HepG2 (cell line): Measurements from ENCODE around the gene FUT3. TPM values are rescaled to one million over a fixed set of nuclear protein-coding genes. Genes with fewer than 3 reads are reported as not detected.
A peak's percentile ranks its signal among the peaks of the same experiment; 100 is the strongest.

Experiments
- ATM ChIP-seq: fragments of 450-650 bp; IDR thresholded peaks from 2 replicates; pipeline ENCODE4 v1.7.1; 2017; ENCODE audit warnings: mild to moderate bottlenecking, borderline replicate concordance
- CREBL2 ChIP-seq: sonication (generic); formaldehyde crosslinking; IDR thresholded peaks from 2 replicates; pipeline ENCODE4 v1.8.1; 2023; ENCODE audit warnings: missing genetic modification reagents, mild to moderate bottlenecking, borderline replicate concordance
- ELF3 ChIP-seq: IDR thresholded peaks from 2 replicates; pipeline ENCODE4 v1.6.1; 2016; ENCODE audit warnings: missing genetic modification reagents, missing compliant biosample characterization
- EZH2 ChIP-seq: conservative IDR thresholded peaks from 2 replicates; pipeline ENCODE4 v1.6.1; 2012; ENCODE audit warnings: mild to moderate bottlenecking, low read depth, low read length, moderate library complexity
- GABPB1 ChIP-seq: IDR thresholded peaks from 2 replicates; pipeline ENCODE4 v1.6.1; 2016; ENCODE audit warnings: mild to moderate bottlenecking, missing genetic modification reagents, moderate library complexity, missing compliant biosample characterization
- HIVEP1 ChIP-seq: sonication (generic); formaldehyde crosslinking; IDR thresholded peaks from 2 replicates; pipeline ENCODE4 v1.4.0; 2020; ENCODE audit warnings: mild to moderate bottlenecking, missing genetic modification reagents
- KDM6A ChIP-seq: IDR thresholded peaks from 2 replicates; pipeline ENCODE4 v1.6.1; 2016; ENCODE audit warnings: low read depth
- NFE2L1 ChIP-seq: sonication (generic); formaldehyde crosslinking; IDR thresholded peaks from 2 replicates; pipeline ENCODE4 v1.4.0; 2020; ENCODE audit warnings: missing genetic modification reagents, mild to moderate bottlenecking, borderline replicate concordance
- THYN1 ChIP-seq: sonication (generic); formaldehyde crosslinking; IDR thresholded peaks from 2 replicates; pipeline ENCODE4 v1.8.1; 2023; ENCODE audit warnings: low read depth, mild to moderate bottlenecking, moderate library complexity, missing genetic modification reagents, borderline replicate concordance
- TMF1 ChIP-seq: sonication (generic); formaldehyde crosslinking; IDR thresholded peaks from 2 replicates; pipeline ENCODE4 v1.8.1; 2022; ENCODE audit warnings: low read depth, missing genetic modification reagents
- ZBTB7A ChIP-seq: sonication (generic); formaldehyde crosslinking; IDR thresholded peaks from 2 replicates; pipeline ENCODE4 v1.8.0; 2022; ENCODE audit warnings: mild to moderate bottlenecking, missing genetic modification reagents
- ZNF296 ChIP-seq: sonication (generic); formaldehyde crosslinking; conservative IDR thresholded peaks from 2 replicates; pipeline ENCODE4 v1.5.0; 2020; ENCODE audit warnings: mild to moderate bottlenecking, missing genetic modification reagents
- ZNF33B ChIP-seq: sonication (generic); formaldehyde crosslinking; IDR thresholded peaks from 2 replicates; pipeline ENCODE4 v1.5.1; 2020; ENCODE audit warnings: mild to moderate bottlenecking, missing genetic modification reagents
- ZNF383 ChIP-seq: sonication (generic); formaldehyde crosslinking; IDR thresholded peaks from 2 replicates; pipeline ENCODE4 v1.4.0; 2020; ENCODE audit warnings: missing genetic modification reagents, mild to moderate bottlenecking, borderline replicate concordance
- ZNF496 ChIP-seq: sonication (generic); formaldehyde crosslinking; IDR thresholded peaks from 2 replicates; pipeline ENCODE4 v1.8.1; 2023; ENCODE audit warnings: mild to moderate bottlenecking, moderate library complexity, missing genetic modification reagents; ENCODE audit not compliant: insufficient replicate concordance
- ZNF614 ChIP-seq: IDR thresholded peaks from 2 replicates; pipeline ENCODE4 v1.6.1; 2018; ENCODE audit warnings: missing biosample characterization, missing genetic modification reagents, inconsistent platforms, borderline replicate concordance
- ZNF784 ChIP-seq: sonication (generic); formaldehyde crosslinking; IDR thresholded peaks from 2 replicates; pipeline ENCODE4 v1.5.1; 2020; ENCODE audit warnings: missing genetic modification reagents, mild to moderate bottlenecking, borderline replicate concordance
- polyA plus RNA-seq, 8 experiments: library from polyadenylated mRNA; depleted of rRNA in 3 of 8; stranded (reverse) in 7 of 8; unstranded in 1 of 8; fragments of >200 nt; fragmentation: Illumina TruSeq in 4 of 8; extraction: Trizol in 4 of 8; gene quantifications; 2 replicates each; pipeline versions ENCODE4 v1.2.1 to v1.2.3, GENCODE V29; 2011 to 2016; ENCODE audit warnings: low read depth in 4 of 8, missing spikeins in 1 of 8, mixed read lengths in 1 of 8; ENCODE audit not compliant: insufficient read depth in 1 of 8
- total RNA-seq, 5 experiments: library from RNA; depleted of rRNA; stranded (reverse); fragments of >200 nt; fragmentation: Illumina TruSeq; extraction: Trizol; gene quantifications; 2 replicates each; pipeline ENCODE4 v1.2.3, GENCODE V29; 2016; ENCODE audit warnings: low read depth in 1 of 5
- TF ChIP-seq, protein P1 (sequence below): IDR thresholded peaks from 2 replicates; pipeline ENCODE4 v1.6.1; 2016; ENCODE audit warnings: low read depth, missing genetic modification reagents, missing compliant biosample characterization
- TF ChIP-seq, protein P2 (sequence below): sonication (generic); formaldehyde crosslinking; conservative IDR thresholded peaks from 2 replicates; pipeline ENCODE4 v1.4.0; 2020; ENCODE audit warnings: missing genetic modification reagents

The FUT3 gene
- total and polyA plus RNA-seq, 2 of the 13 experiments (the other 11 are each of a cell fraction or from before 2014, with no cell fraction given): 0.53 to 1.1 TPM

- TF ChIP-seq ZNF496 (CRISPR knock-in tag) (no peak), ATM (no peak), ZNF33B (CRISPR knock-in tag) (0 out of 2 replicates have a peak, but pooled peaks have one; percentile 49), NFE2L1 (CRISPR knock-in tag) (no peak), ZNF614 (CRISPR knock-in tag) (no peak), KDM6A (0 out of 2 replicates have a peak, but pooled peaks have one; percentile 39), EZH2 (no peak), GABPB1 (CRISPR knock-in tag) (peak; percentile 37), ELF3 (CRISPR knock-in tag) (peak; percentile 98), CREBL2 (no peak), ZNF296 (CRISPR knock-in tag) (no peak), ZBTB7A (CRISPR knock-in tag) (0 out of 2 replicates have a peak, but pooled peaks have one; percentile 50), ZNF784 (peak; percentile 52; the same call in 1 of the 2 replicates), THYN1 (CRISPR knock-in tag) (no peak), ZNF383 (CRISPR knock-in tag) (no peak), TMF1 (CRISPR knock-in tag) (no peak), HIVEP1 (no peak)
- TF ChIP-seq, protein P1, sequence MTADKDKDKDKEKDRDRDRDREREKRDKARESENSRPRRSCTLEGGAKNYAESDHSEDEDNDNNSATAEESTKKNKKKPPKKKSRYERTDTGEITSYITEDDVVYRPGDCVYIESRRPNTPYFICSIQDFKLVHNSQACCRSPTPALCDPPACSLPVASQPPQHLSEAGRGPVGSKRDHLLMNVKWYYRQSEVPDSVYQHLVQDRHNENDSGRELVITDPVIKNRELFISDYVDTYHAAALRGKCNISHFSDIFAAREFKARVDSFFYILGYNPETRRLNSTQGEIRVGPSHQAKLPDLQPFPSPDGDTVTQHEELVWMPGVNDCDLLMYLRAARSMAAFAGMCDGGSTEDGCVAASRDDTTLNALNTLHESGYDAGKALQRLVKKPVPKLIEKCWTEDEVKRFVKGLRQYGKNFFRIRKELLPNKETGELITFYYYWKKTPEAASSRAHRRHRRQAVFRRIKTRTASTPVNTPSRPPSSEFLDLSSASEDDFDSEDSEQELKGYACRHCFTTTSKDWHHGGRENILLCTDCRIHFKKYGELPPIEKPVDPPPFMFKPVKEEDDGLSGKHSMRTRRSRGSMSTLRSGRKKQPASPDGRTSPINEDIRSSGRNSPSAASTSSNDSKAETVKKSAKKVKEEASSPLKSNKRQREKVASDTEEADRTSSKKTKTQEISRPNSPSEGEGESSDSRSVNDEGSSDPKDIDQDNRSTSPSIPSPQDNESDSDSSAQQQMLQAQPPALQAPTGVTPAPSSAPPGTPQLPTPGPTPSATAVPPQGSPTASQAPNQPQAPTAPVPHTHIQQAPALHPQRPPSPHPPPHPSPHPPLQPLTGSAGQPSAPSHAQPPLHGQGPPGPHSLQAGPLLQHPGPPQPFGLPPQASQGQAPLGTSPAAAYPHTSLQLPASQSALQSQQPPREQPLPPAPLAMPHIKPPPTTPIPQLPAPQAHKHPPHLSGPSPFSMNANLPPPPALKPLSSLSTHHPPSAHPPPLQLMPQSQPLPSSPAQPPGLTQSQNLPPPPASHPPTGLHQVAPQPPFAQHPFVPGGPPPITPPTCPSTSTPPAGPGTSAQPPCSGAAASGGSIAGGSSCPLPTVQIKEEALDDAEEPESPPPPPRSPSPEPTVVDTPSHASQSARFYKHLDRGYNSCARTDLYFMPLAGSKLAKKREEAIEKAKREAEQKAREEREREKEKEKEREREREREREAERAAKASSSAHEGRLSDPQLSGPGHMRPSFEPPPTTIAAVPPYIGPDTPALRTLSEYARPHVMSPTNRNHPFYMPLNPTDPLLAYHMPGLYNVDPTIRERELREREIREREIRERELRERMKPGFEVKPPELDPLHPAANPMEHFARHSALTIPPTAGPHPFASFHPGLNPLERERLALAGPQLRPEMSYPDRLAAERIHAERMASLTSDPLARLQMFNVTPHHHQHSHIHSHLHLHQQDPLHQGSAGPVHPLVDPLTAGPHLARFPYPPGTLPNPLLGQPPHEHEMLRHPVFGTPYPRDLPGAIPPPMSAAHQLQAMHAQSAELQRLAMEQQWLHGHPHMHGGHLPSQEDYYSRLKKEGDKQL (CRISPR knock-in tag): no peak
- TF ChIP-seq, protein P2, sequence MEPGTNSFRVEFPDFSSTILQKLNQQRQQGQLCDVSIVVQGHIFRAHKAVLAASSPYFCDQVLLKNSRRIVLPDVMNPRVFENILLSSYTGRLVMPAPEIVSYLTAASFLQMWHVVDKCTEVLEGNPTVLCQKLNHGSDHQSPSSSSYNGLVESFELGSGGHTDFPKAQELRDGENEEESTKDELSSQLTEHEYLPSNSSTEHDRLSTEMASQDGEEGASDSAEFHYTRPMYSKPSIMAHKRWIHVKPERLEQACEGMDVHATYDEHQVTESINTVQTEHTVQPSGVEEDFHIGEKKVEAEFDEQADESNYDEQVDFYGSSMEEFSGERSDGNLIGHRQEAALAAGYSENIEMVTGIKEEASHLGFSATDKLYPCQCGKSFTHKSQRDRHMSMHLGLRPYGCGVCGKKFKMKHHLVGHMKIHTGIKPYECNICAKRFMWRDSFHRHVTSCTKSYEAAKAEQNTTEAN (CRISPR knock-in tag): no peak
Observed at GRCh38 chr19:5839065-5840017, 11.9 kb downstream of the FUT3 start, which contains the start of gene FUT6 (continued).
